HG03108 (cell line): ENCODE measurements around the gene NREP.

Experiments
- ATAC-seq: cut with Tn5 transposase; IDR thresholded peaks from one replicate; pipeline ENCODE4 v1.9.1; 2021; ENCODE audit warnings: moderate library complexity; ENCODE audit not compliant: unreplicated experiment

The NREP gene

GRCh38 chr5:111697881-111698757 is 58.9 kb downstream of the NREP start:
- no peak for ATAC-seq

GRCh38 chr5:111697215-111697614 is 59.8 kb downstream of the NREP start:
- ATAC-seq = no peak

- ATAC-seq = no peak
These were observed 61.0 kb downstream of the NREP start for GRCh38 chr5:111695991-111696390.

GRCh38 chr5:111694133-111694532 is 62.9 kb downstream of the NREP start:
- no peak for ATAC-seq

- ATAC-seq = no peak
These were observed 65.1 kb downstream of the NREP start for GRCh38 chr5:111691914-111692313.

GRCh38 chr5:111691508-111691907 is 65.5 kb downstream of the NREP start:
- ATAC-seq = no peak

GRCh38 chr5:111689357-111689935 is 67.5 kb downstream of the NREP start:
- ATAC-seq = no peak

- no peak for ATAC-seq
These were observed 71.0 kb downstream of the NREP start for GRCh38 chr5:111685969-111686368.

GRCh38 chr5:111682641-111683040 is 74.4 kb downstream of the NREP start:
- no peak for ATAC-seq

- no peak for ATAC-seq
These were observed 74.9 kb downstream of the NREP start for GRCh38 chr5:111682121-111682520.

GRCh38 chr5:111681414-111682120 is 75.4 kb downstream of the NREP start:
- no peak for ATAC-seq

GRCh38 chr5:111680737-111681413 is 76.1 kb downstream of the NREP start:
- ATAC-seq = no peak

GRCh38 chr5:111679611-111680010 is 77.4 kb downstream of the NREP start:
- ATAC-seq = no peak
